ENCODE results near the gene NIPAL3. TPM values are rescaled to one million over a fixed set of nuclear protein-coding genes. Genes with fewer than 3 reads are reported as not detected.
"Not testable (repeated sequence)": the region's sequence is repeated elsewhere in the genome, so short reads cannot be mapped to it uniquely, and the experiment has no call there.

The NIPAL3 gene
- total RNA-seq, 1 donor from 2014 or later = 13.1 TPM

GRCh38 chr1:24441480-24441879 lies 25.9 kb downstream of the NIPAL3 start:
- H3K27ac Mint-ChIP-seq = no peak overlapping the region
- DNase-seq (ENCODE audit: low spot score, unreplicated experiment) = no peak
- H3K4me1 Mint-ChIP-seq (ENCODE audit: low read depth) = peaks cover 9% of the 10 kb centered on the region

GRCh38 chr1:24441996-24442668 lies 26.5 kb downstream of the NIPAL3 start:
- DNase-seq (ENCODE audit: low spot score, unreplicated experiment) = no peak
- H3K27ac Mint-ChIP-seq = no peak overlapping the region
- H3K9me3 Mint-ChIP-seq (ENCODE audit: low read depth) = no peaks in the 10 kb centered on the region
- TF ChIP-seq CTCF (IDR thresholded peaks at IDR 0.05; ENCODE audit: unreplicated experiment) = no peak
- H3K36me3 Mint-ChIP-seq (ENCODE audit: insufficient read depth) = peaks cover 7% of the 10 kb centered on the region
- H3K27me3 Mint-ChIP-seq = no peaks in the 10 kb centered on the region
- peaks cover 9% of the 10 kb centered on the region for H3K4me1 Mint-ChIP-seq (ENCODE audit: low read depth)
- no peak overlapping the region for H3K4me3 Mint-ChIP-seq (ENCODE audit: low read depth)

More at GRCh38 chr1:24441480-24441879, 25.9 kb downstream of the NIPAL3 start:
- TF ChIP-seq CTCF (IDR thresholded peaks at IDR 0.05; ENCODE audit: unreplicated experiment) = no peak
- Mint-ChIP-seq H3K9me3 (ENCODE audit: low read depth) (no peaks in the 10 kb centered on the region), H3K36me3 (ENCODE audit: insufficient read depth) (peaks cover 5% of the 10 kb centered on the region), H3K27me3 (no peaks in the 10 kb centered on the region), H3K4me3 (ENCODE audit: low read depth) (no peak overlapping the region)

GRCh38 chr1:24442764-24443163 lies 27.2 kb downstream of the NIPAL3 start:
- Mint-ChIP-seq H3K4me3 (ENCODE audit: low read depth) (no peak overlapping the region), H3K4me1 (ENCODE audit: low read depth) (peaks cover 9% of the 10 kb centered on the region), H3K9me3 (ENCODE audit: low read depth) (no peaks in the 10 kb centered on the region), H3K36me3 (ENCODE audit: insufficient read depth) (peaks cover 7% of the 10 kb centered on the region), H3K27ac (no peak overlapping the region), H3K27me3 (no peaks in the 10 kb centered on the region)
- DNase-seq (ENCODE audit: low spot score, unreplicated experiment) = no peak
- no peak for TF ChIP-seq CTCF (IDR thresholded peaks at IDR 0.05; ENCODE audit: unreplicated experiment)

- Mint-ChIP-seq H3K4me1 (ENCODE audit: low read depth) (peaks cover 9% of the 10 kb centered on the region), H3K4me3 (ENCODE audit: low read depth) (no peak overlapping the region), H3K27ac (no peak overlapping the region), H3K27me3 (no peaks in the 10 kb centered on the region), H3K9me3 (ENCODE audit: low read depth) (no peaks in the 10 kb centered on the region), H3K36me3 (ENCODE audit: insufficient read depth) (peaks cover 7% of the 10 kb centered on the region)
- DNase-seq (ENCODE audit: low spot score, unreplicated experiment) = no peak
- TF ChIP-seq CTCF (IDR thresholded peaks at IDR 0.05; ENCODE audit: unreplicated experiment) = no peak
Measured at GRCh38 chr1:24443241-24443656, 27.6 kb downstream of the NIPAL3 start.

- not testable (repeated sequence) for H3K9me3 Mint-ChIP-seq (ENCODE audit: low read depth); H3K27ac Mint-ChIP-seq; DNase-seq (ENCODE audit: low spot score, unreplicated experiment); H3K4me3 Mint-ChIP-seq (ENCODE audit: low read depth); H3K27me3 Mint-ChIP-seq; H3K4me1 Mint-ChIP-seq (ENCODE audit: low read depth); H3K36me3 Mint-ChIP-seq (ENCODE audit: insufficient read depth)
Measured at GRCh38 chr1:24446446-24446845, 30.8 kb downstream of the NIPAL3 start.

GRCh38 chr1:24450316-24450715 lies 34.7 kb downstream of the NIPAL3 start:
- no peak for DNase-seq (ENCODE audit: low spot score, unreplicated experiment)
- no peak for TF ChIP-seq CTCF (IDR thresholded peaks at IDR 0.05; ENCODE audit: unreplicated experiment)
- Mint-ChIP-seq H3K4me3 (ENCODE audit: low read depth) (no peak overlapping the region), H3K4me1 (ENCODE audit: low read depth) (no peaks in the 10 kb centered on the region), H3K27me3 (no peaks in the 10 kb centered on the region), H3K36me3 (ENCODE audit: insufficient read depth) (peaks cover 13% of the 10 kb centered on the region), H3K9me3 (ENCODE audit: low read depth) (no peaks in the 10 kb centered on the region), H3K27ac (no peak overlapping the region)
